A549 treated with dexamethasone at 1 μM for 4 hours (cell line): ENCODE results near the gene POLR1A. TPM values are rescaled to one million over a fixed set of nuclear protein-coding genes. Genes with fewer than 3 reads are reported as not detected.

ENCODE experiments used
- total RNA-seq: library from RNA; stranded (reverse); fragments of 200-300 nt; extraction: Qiagen RNA extraction; gene quantifications from 5 replicates; pipeline ENCODE4 v1.2.3, GENCODE V29; 2022

POLR1A gene
- total RNA-seq, result 15.3 to 29.4 TPM (median 27.1 TPM) in 5 replicates

GRCh38 chr2:86105252-86105968, at the start of gene POLR1A:
POLR1A (minus strand) TSS chr2:86105886; CDS start chr2:86105776, 110 bp downstream.

GRCh38 chr2:86105969-86106945, 571 bp upstream of the POLR1A start, which contains the start of gene PTCD3:
PTCD3 (plus strand) TSS chr2:86106235; CDS start chr2:86106248, 13 bp downstream.

Other genes with a start within 250 kb of the POLR1A start
- 20.2 to 30.7 TPM (median 24.8 TPM) in 5 replicates for gene ST3GAL5, start 216.9 kb downstream of the POLR1A start, total RNA-seq
- gene PTCD3, start 349 bp upstream of the POLR1A start, total RNA-seq, result 71.8 to 92.5 TPM (median 77.0 TPM) in 5 replicates
- 110 to 120 TPM (median 116 TPM) in 5 replicates for gene IMMT, start 89.6 kb upstream of the POLR1A start, total RNA-seq
- gene MRPL35, start 93.6 kb upstream of the POLR1A start, total RNA-seq, result 65.9 to 98.4 TPM (median 69.3 TPM) in 5 replicates
- 0.89 to 1.6 TPM (median 1.2 TPM) in 5 replicates for gene REEP1, start 231.7 kb upstream of the POLR1A start, total RNA-seq